Astrocyte of the cerebellum (primary cell): ENCODE measurements around the gene EGFR.

ENCODE experiments used
- DNase-seq: peaks from one replicate; pipeline ENCODE4 v3.0.0-alpha.2; 2011; ENCODE audit warnings: low read depth
- H3K4me3 ChIP-seq: 2 replicates; pipeline ENCODE4 v1.5.1; 2011; ENCODE audit warnings: mild to moderate bottlenecking, low read depth, low read length, moderate library complexity
- CTCF ChIP-seq: IDR thresholded peaks from 2 replicates; pipeline ENCODE4 v1.5.1; 2012; ENCODE audit warnings: low read length, low read depth, moderate library complexity, mild to moderate bottlenecking; ENCODE audit errors: missing control alignments
- in situ Hi-C: cut with HindIII; loops from 2 replicates; pipeline ENCODE4 v1.10.0; 2017; ENCODE audit warnings: low sequenced_read_pairs

The EGFR gene

DNA sequence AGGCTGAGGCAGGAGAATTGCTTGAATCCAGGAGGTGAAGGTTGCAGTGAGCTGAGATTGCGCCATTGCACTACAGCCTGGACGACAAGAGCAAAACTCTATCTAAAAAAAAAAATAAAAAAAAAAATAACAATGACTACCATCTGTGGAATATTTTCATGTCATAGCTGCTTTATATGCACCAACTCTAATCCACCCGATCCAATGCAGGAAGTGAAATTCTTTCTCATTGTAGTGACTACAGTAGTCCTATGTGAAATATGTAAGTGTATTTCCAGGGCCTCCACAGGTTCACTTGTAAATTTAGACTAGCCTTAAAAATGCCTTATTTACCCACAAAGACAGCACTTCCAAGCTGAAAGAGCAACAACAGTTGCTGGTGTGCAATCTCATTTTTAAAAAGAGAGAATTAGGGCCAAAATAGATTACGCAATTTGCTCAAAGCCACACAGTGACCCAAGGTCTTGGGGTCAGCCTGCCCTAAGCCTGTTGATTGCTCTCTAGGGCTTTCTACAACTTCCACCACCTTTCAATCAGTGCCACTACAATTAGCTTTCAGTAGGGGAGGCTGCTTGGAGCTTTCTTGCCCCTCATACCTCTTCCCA lies 25.8 kb upstream of the EGFR start:
- no peak overlapping the region for H3K4me3 ChIP-seq
- TF ChIP-seq CTCF: no peak
- in situ Hi-C loops: no loop called here
- DNase-seq: no peak

GRCh38 chr7:54995166-54995565 lies 23.7 kb upstream of the EGFR start:
- TF ChIP-seq CTCF: no peak
- in situ Hi-C loops: no loop called here
- no peak for DNase-seq
- no peak overlapping the region for H3K4me3 ChIP-seq

- no peak for DNase-seq
- no peak overlapping the region for H3K4me3 ChIP-seq
- in situ Hi-C loops: no loop called here
- no peak for TF ChIP-seq CTCF
Measured at GRCh38 chr7:54995610-54996363, 23.0 kb upstream of the EGFR start.

GRCh38 chr7:54996391-54996790 lies 22.4 kb upstream of the EGFR start:
- no peak for TF ChIP-seq CTCF
- in situ Hi-C loops: no loop called here
- no peak for DNase-seq
- no peak overlapping the region for H3K4me3 ChIP-seq

GRCh38 chr7:55004579-55004978 lies 14.2 kb upstream of the EGFR start:
- H3K4me3 ChIP-seq: no peak overlapping the region
- no peak for DNase-seq
- in situ Hi-C loops: no loop called here
- no peak for TF ChIP-seq CTCF

DNA sequence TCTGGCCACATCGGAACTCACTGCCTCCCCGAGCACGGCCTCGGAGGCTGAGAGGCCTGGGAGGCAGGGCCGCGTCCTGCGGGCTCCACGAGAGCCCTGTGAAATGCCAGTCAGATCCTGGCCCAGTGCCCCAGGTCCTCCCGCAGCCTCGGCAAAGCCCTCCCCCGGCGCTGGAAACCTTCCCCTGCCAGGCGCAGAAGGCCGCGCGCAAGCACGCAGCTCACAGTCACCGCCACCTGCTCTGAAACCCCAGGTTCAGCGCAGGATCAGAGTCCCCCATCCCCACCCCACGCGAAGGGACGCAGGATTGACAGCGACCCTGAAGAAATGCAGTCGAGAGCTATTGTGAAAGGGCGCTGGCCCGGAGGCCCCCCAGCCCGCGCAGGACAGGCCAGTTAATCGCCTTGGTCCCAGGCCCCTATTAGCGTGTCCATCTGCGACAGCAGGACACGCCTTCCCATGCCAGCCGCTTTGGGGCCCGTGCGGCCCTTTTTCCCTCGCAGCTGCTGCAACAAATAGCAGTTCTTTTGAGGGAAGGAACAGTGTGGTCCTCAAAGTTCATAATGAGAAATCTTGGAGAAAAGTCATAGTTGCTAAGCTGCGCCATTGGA lies 13.5 kb upstream of the EGFR start:
- in situ Hi-C loops: no loop called here
- no peak for DNase-seq
- TF ChIP-seq CTCF: no peak
- no peak overlapping the region for H3K4me3 ChIP-seq
